ENCODE data around the gene PBX4.

Gene PBX4

DNA sequence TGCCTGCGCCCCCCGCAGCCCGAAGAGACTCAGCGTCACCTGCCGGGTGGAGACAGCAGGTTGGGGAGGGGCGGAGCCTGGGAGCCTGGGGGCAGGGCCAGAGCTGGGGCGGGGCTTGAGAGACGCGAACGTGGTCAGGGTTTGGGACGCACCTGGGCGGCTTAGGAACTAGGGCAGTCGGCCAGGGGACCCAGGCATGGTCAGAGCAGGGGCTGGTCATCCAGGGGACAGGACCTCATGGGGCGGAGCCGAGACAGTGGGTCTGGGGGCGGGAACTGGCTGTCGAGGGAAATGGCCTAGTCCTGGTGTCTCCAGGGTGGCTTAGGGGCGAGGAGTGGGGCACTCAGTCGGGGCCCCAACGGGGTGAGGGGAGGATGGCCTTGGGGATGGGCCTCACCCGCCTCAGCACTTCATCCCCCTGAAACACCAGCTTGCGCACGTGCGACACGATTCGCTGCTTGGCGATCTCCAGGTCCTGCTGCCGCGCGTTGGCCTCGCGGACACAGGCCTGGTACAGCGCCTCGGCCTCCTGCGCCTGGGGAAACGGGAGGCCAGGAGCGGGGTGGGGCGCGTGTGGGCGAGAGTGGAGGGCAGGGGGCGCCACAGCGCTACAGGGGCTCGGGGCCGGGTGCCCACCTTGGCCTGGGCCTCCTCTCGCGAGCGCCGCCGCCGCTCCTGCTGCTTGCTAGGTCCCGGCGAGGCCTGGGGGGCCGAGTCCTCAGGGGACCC is 19.2 kb upstream of the PBX4 start:
- TF ChIP-seq, protein P1, sequence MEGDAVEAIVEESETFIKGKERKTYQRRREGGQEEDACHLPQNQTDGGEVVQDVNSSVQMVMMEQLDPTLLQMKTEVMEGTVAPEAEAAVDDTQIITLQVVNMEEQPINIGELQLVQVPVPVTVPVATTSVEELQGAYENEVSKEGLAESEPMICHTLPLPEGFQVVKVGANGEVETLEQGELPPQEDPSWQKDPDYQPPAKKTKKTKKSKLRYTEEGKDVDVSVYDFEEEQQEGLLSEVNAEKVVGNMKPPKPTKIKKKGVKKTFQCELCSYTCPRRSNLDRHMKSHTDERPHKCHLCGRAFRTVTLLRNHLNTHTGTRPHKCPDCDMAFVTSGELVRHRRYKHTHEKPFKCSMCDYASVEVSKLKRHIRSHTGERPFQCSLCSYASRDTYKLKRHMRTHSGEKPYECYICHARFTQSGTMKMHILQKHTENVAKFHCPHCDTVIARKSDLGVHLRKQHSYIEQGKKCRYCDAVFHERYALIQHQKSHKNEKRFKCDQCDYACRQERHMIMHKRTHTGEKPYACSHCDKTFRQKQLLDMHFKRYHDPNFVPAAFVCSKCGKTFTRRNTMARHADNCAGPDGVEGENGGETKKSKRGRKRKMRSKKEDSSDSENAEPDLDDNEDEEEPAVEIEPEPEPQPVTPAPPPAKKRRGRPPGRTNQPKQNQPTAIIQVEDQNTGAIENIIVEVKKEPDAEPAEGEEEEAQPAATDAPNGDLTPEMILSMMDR (IDR thresholded peaks at IDR 0.05; ENCODE audit: low read depth, low read length, missing control alignments), result no peak
- H3K4me3 ChIP-seq (ENCODE audit: low read depth, low read length), result no peak overlapping the region
- in situ Hi-C loops (cut with HindIII; ENCODE audit: low sequenced_read_pairs), result no loop called here

DNA sequence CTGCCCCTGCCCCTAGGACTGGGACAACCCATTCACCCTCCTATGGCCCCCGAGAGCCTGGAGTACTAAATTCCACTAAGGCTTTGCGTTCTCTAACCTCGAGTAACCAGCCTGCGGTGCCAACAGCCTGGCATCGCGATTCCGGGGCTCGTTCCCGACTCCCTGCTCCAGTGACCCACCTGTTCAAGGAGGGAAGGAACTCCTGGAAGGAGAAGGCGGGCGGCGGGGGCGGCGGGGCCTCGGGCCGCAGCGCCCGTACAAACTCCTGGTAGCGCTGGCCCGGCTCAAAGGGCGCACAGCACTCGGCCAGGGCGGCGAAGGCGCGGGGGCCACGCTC is 18.7 kb upstream of the PBX4 start:
- DNase-seq (ENCODE audit: low read depth), result no peak
- H3K4me3 ChIP-seq (ENCODE audit: low read depth, low read length), result no peak overlapping the region
- TF ChIP-seq, protein P1 (IDR thresholded peaks at IDR 0.05; ENCODE audit: low read depth, low read length, missing control alignments), result no peak
- in situ Hi-C loops (cut with HindIII; ENCODE audit: low sequenced_read_pairs), result no loop called here

More for the DNA sequence above, 19.2 kb upstream of the PBX4 start:
- no peak for DNase-seq (ENCODE audit: low read depth)

DNA sequence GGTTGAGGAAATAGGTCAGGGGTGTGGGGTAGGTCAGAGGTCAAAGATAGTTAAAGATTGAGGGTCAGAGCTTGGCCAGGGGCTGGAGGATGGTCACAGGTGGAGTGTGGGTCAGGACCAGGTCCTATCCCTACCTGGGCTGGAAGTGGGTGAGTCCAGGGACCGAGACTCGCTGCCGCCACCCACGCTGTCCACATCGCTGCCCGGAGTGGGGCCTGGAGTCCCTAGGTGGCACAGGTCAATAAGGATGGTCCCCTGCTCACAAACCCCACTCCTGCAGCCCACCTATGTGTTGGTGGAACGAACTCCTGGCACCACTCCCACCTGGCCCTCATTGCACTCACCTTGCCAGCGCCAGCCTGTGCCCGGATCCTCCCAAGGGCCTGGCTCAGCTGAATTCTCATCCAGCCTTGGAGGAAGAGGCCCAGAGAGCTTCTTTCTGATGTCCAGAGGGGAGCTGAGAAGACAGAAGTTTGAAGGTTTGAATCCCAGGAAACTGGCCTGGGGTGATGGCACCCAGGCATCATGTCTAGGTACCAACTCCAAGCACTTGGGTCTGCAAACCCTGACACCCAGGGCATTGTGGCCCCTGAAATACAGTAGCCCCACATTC is 18.2 kb upstream of the PBX4 start:
- H3K4me3 ChIP-seq (ENCODE audit: low read depth, low read length), result no peak overlapping the region
- TF ChIP-seq, protein P1 (IDR thresholded peaks at IDR 0.05; ENCODE audit: low read depth, low read length, missing control alignments), result no peak
- no peak for DNase-seq (ENCODE audit: low read depth)
- in situ Hi-C loops (cut with HindIII; ENCODE audit: low sequenced_read_pairs), result no loop called here

DNA sequence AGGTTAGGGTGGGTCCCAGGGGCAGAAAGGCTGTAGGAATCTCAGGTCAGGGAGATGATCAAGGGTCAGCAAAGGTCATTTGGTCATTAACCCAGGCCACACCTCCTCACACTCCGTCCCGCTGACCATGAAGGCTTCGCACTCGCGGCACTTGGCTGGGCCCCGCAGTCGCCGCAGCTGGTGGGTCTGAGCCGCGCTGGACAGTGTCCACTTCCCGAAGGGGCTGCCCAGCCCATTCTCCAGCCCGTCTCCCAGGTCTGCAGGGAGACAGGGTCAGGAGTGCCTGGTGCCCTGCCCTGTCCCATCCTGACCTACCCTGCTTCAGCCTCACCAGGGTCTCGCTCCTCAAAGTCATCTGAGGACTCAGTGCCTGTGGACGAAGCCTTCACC is 16.8 kb upstream of the PBX4 start:
- in situ Hi-C loops (cut with HindIII; ENCODE audit: low sequenced_read_pairs), result no loop called here
- TF ChIP-seq, protein P1 (IDR thresholded peaks at IDR 0.05; ENCODE audit: low read depth, low read length, missing control alignments), result no peak
- no peak overlapping the region for H3K4me3 ChIP-seq (ENCODE audit: low read depth, low read length)

DNA sequence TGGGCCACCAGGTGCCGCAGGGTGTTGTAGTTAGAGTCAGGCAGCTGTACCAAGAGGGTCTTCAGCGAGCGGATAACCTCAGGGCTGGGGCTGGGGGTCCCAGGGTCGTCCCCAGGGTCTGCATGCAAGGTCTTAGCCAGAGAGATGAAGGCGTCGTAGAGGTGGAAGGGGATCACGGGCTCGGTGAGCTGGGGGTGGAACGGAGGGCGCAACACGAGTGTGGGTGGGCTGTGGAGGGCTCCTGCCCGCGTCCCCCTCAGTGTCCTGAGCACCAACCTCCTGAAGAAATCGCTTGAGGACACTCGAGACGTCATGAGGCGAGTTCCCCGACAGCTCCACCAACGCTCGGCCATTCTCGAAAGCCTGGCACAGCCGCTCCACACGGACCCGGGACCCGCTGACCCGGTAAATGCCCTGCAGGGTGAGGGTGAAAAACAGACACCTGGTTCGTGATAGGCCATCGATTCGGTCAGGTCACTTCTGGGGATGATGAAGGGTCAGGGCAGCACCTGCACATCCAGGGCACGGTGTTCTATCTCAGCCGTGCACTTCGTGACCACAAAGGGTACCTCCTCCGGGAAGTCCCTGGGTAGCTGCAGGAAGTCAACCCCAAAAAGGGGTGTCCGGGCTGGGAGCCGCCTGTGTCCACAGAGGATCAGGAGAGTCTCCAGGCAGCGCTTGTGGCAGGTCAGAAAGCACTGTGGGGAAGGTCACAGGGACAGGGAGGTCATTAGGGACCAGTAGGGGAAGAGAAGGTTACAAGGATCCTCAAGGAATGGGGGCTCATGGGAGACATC is 16.2 kb upstream of the PBX4 start:
- in situ Hi-C loops (cut with HindIII; ENCODE audit: low sequenced_read_pairs), result no loop called here
- TF ChIP-seq, protein P1 (IDR thresholded peaks at IDR 0.05; ENCODE audit: low read depth, low read length, missing control alignments), result no peak
- H3K4me3 ChIP-seq (ENCODE audit: low read depth, low read length), result no peak overlapping the region
- DNase-seq (ENCODE audit: low read depth), result no peak

More for the DNA sequence above, 16.8 kb upstream of the PBX4 start:
- no peak for DNase-seq (ENCODE audit: low read depth)

DNA sequence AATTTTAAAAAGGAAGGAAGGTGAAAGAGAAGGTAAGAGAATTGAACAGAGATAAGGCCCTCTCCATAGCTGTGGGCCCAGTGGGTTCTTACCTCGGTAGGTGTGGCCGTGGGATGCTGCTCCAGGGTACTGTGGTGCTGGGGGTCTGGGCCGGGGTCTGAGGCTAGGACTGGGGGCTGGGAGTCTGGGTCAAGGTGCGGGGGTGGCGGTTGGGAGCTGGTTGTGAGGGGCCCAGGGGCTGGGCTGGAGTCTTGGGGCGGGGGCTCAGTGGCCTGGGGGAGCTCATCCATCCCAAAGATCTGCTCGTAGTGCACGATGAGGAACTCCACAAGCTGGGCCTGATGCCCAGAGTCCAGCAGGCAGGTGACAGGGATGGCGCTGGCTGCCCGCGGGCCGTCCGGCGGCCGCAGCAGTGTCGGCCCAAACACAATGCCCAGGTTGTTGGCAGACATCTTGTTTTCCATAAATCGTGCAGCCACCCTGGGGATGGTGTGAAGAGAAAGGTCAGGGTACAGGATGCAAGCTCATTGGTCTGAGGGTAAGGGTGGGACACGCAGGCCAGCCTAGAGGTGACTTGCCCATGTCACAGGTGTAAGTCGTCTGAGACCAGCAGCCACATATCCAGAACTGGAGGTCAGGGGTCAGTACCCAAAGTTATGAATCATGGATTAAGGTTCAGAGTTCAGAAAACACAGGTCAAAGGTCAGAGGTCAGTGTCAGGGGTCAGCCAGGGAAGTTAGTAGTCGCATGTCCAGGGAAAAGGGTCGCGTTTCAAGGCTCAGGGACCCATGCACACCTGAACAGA is 15.4 kb upstream of the PBX4 start:
- in situ Hi-C loops (cut with HindIII; ENCODE audit: low sequenced_read_pairs), result no loop called here
- H3K4me3 ChIP-seq (ENCODE audit: low read depth, low read length), result no peak overlapping the region
- TF ChIP-seq, protein P1 (IDR thresholded peaks at IDR 0.05; ENCODE audit: low read depth, low read length, missing control alignments), result no peak
- no peak for DNase-seq (ENCODE audit: low read depth)
